Fibroblast of skin of back (primary cell): ENCODE data around the gene OR51V1.
"Not testable (repeated sequence)": the region's sequence is repeated elsewhere in the genome, so short reads cannot be mapped to it uniquely, and the experiment has no call there.

Source experiments
- DNase-seq: peaks from one replicate; pipeline ENCODE4 v3.0.0-alpha.2; 2013

OR51V1 gene

DNA sequence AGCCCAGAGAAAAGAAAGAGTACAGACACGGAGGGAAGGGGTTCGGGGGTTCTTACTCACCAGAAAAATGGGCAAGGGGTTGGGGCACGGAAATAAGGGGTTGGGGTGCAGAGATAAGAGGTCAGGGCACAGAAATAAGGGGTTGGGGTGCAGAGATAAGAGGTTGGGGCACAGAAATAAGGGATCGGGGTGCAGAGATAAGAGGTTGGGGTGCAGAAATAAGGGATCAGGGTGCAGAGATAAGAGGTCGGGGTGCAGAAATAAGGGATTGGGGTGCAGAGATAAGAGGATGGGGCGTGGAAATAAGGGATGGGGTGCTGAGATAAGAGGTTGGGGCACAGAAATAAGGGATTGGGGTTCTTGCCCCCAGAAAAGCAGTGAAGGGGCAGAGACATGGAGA is 35.7 kb downstream of the OR51V1 start:
- not testable (repeated sequence) for DNase-seq

- DNase-seq, result not testable (repeated sequence)
Measured at GRCh38 chr11:5161045-5161444, 39.4 kb downstream of the OR51V1 start.

- not testable (repeated sequence) for DNase-seq
Measured at GRCh38 chr11:5160217-5160616, 40.3 kb downstream of the OR51V1 start.

DNA sequence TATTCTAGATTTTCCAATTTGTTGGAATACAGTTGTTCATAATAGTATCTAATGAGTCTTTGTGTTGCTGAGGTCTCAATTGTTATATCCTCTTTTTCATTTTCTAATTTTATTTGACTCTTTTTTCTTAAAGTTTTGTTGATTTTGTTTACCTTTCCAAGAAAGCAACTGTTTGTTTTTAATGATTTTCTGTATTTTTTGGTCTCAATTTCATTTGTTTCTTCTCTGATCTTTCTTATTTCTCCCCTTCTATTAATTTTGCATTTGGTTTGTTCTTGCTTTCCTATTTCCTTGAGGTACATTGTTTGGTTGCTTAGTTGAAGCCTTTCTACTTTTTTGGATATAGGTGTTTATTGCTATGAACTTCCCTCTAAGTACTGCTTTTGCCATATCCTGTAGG is 40.7 kb downstream of the OR51V1 start:
- no peak for DNase-seq

DNA sequence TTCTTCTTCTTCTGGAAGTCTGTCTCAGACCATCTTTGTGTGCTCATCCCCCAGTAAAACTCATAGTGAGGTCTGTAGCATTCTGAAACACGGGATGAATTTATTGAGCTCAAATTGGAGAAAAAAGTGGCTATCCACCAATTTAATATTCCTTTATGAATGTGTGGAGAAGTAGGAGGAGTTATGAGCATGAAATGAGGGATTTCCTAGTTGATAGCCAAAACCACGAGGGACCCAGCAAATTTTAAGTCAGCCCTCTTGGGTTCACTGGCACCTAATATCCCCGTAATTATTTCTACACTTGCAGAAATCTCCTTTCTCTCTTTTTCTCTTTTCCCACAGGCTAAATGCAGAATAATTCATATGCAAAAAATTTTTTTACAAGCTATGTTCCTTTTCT is 45.8 kb downstream of the OR51V1 start, which contains the start of gene OR52A1:
OR52A1 (minus strand) TSS at position 101 of the 400 bp plus-strand sequence. CDS start 2,388 bp downstream, outside the sequence.
- DNase-seq, result no peak

DNA sequence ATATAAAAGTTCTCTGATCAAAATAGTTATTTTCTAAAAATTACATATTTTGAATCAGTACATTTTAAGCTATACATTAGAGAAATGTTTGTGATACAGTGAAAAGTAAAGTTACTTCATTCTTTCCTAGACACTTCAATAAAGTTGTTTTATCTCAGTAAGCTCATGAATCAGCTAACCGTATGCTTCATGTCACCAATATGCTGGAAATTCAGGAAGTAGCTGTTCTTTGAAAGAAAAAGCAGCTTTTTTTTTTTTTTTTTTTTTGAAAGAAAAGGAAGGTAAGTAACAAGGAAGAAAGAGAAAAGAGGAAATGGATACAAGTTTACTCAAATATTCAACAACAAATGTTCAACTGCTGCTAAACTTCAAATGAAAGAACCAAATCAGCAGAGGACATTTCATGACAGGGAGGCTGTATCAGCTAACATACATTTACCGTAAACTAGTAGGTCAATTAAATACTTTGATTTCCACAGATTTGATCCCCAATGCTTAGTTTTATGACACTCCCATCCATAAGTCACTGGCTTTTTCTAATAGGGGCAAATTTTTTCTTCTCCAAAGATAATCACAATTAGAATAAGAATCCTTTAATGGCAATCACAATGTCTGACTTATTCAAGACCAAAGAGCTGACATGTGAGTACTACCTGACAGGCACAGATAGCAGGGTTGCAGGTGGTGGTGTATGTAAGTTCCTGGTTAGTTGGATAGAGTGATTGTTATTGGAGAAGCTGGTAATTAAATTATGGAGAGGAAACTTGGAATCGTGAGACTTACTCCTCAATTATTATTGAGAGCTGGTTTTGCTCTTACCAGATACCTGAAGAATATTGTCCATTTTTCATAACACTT is 46.7 kb downstream of the OR51V1 start:
- no peak for DNase-seq

DNA sequence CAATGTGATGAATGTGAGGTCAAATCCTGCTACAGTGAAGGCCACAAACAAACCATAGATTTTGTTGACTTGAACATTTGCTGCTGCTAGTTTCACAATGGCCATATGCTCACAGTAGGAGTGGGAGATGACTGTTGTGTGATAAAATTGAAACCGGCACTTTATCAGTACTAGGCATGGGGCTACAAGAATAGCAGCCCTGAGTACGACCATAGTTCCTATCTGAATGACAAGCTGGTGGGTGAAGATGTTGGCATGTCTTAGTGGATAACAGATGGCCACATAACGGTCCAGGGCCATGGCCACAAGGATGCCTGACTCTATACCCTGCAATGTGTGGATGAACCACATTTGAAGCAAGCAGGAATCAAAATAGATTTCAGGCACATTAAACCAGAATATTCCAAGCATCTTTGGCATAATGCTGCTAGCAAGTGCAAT is 48.7 kb downstream of the OR51V1 start:
- DNase-seq, result no peak
